IPS-NIHi11 (cell line): ENCODE data around the gene TULP4.
"Not testable (repeated sequence)": the region's sequence is repeated elsewhere in the genome, so short reads cannot be mapped to it uniquely, and the experiment has no call there.

Experiments used
- DNase-seq: peaks from one replicate; pipeline ENCODE4 v3.0.0; 2012; ENCODE audit warnings: mixed read lengths, low spot score

Gene TULP4

DNA sequence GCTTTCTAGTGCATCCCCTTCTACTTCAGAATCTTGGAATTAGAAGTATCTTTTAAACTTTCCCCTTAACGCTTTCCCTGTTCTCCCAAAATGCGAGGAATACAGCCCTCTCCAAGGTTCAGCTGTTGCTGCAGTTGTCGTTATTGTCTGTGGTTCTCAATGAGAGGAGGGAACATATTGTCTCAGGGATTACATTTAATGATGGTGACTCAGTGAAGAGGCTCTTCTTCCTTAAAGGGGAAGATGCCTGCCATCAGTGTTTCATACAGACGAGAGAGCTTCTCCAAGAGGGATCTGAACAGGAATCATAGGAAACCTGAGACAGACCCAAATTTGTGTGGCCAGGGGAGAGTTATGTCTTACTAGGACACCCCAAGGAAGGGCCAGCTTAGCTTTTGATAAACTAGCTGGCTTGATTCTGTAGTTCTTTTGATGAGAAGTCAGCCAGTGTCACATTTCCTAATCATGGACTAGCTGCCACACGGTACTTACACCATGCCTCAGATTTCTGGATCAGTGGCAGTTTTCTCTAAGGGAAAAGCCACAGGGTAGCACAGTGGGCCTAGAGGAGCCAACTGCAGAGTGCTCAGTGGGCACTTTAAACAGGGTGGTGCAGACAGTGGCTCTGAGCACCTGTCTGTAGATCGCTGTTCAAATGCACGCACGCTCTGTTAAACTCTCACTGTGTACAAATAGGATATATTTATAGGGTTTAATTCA lies 187.9 kb downstream of the TULP4 start:
- no peak for DNase-seq

DNA sequence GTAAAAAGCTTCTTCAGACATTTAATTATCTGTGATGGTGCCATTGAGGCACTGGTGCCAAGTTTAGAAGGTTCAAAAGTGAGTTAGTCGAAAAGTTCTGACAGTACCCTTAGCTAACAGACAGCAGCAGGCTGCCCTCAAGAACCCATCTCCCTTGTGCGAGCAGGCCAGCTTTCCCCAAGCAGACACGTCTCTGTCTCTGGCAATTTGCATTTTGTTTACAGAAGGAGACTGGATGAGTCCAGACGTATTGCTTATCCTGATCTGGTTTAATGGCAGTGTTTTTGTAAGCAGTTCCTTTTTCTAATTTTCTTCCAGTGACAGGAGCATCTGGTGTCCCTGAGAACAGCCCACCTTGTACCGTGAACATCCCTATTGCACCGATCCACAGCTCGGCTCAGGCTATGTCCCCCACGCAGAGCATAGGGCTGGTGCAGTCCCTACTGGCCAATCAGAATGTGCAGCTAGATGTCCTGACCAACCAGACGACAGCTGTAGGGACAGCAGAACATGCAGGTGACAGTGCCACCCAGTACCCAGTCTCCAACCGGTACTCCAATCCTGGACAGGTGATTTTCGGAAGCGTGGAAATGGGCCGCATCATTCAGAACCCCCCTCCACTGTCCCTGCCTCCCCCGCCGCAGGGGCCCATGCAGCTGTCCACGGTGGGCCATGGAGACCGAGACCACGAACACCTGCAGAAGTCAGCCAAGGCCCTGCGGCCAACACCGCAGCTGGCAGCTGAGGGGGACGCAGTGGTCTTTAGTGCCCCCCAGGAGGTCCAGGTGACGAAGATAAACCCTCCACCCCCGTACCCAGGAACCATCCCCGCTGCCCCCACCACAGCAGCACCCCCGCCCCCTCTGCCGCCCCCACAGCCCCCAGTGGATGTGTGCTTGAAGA lies 189.3 kb downstream of the TULP4 start:
- no peak for DNase-seq

DNA sequence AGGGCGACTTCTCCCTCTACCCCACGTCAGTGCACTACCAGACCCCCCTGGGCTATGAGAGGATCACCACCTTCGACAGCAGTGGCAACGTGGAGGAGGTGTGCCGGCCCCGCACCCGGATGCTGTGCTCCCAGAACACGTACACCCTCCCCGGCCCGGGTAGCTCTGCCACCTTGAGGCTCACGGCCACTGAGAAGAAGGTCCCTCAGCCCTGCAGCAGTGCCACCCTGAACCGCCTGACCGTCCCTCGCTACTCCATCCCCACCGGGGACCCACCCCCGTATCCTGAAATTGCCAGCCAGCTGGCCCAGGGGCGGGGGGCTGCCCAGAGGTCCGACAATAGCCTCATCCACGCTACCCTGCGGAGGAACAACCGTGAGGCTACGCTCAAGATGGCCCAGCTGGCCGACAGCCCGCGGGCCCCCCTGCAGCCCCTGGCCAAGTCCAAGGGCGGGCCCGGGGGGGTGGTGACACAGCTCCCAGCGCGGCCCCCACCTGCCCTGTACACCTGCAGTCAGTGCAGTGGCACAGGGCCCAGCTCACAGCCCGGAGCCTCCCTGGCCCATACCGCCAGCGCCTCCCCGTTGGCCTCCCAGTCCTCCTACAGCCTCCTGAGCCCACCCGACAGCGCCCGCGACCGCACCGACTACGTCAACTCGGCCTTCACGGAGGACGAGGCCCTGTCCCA lies 190.1 kb downstream of the TULP4 start:
- no peak for DNase-seq

DNA sequence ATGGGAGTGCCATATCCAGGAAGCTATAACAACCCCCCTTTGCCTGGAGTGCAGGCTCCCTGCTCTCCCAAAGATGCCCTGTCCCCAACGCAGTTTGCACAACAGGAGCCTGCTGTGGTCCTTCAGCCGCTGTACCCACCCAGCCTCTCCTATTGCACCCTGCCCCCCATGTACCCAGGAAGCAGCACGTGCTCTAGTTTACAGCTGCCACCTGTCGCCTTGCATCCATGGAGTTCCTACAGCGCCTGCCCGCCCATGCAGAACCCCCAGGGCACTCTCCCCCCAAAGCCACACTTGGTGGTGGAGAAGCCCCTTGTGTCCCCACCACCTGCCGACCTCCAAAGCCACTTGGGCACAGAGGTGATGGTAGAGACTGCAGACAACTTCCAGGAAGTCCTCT lies 191.0 kb downstream of the TULP4 start:
- no peak for DNase-seq

DNA sequence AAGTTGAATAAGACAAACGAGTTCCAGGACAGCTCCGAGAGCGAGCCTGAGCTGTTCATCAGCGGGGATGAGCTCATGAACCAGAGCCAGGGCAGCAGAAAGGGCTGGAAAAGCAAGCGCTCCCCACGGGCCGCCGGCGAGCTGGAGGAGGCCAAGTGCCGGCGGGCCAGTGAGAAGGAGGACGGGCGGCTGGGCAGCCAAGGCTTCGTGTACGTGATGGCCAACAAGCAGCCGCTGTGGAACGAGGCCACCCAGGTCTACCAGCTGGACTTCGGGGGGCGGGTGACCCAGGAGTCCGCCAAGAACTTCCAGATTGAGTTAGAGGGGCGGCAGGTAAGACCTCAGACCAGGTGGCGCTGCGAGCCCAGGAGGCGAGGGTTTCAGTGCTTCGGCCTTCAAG lies 191.6 kb downstream of the TULP4 start:
- no peak for DNase-seq

DNA sequence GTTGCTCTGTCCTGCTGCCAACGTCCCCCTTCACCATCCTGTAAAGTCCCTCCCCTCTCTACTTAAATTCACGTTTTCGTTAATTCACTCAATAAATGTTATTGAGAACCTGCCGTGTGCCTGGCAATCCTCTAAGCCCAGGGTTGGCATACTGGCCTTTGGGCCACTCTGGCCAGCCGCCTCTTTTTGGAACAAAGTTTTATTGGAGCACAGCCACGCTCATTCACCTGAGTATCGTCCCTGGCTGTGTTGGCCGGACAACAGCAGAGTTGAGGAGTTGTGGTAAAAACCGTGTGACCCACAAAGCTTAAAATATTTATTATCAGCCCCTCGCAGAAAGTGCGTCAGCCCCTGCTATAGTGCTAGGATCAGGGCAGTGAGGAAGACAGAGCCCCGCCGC lies 192.9 kb downstream of the TULP4 start:
- no peak for DNase-seq

DNA sequence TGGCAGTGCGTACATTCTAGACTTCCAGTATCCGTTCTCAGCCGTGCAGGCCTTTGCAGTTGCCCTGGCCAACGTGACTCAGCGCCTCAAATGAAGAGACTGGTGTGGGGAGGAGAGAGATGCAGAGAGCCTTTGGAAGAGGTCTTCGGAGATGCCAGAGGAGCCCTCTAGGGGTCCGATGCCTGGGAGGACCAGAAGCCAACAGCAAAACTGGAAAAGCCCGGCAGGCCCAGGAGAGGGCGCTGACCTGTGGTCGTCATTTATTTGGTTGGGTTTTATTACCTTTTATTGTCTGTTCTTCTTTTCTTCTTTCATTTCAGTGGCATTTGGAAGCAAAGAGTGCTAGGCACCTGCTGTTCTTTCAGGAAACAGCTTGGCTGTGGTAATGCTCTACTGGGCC lies 194.3 kb downstream of the TULP4 start:
- DNase-seq, result peak; percentile 89

DNA sequence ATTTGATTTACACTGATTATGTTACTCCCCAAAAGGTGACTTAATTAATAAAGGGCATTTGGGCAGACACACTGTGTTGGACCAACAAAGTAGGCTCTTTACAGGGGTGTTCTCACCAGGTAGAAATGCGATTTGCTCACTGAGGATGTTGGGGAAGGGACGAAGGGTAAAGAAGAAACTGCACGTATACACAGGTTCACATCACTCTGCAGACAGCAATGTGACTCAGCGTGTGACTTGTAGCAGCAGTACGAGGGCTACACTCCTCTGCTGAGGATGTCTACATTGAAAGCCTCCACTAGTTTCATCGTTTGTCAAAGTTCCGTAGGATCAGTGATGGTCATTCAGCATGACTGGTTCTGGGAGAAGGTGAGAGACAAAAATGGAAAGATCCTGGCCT lies 194.9 kb downstream of the TULP4 start:
- DNase-seq, result no peak

DNA sequence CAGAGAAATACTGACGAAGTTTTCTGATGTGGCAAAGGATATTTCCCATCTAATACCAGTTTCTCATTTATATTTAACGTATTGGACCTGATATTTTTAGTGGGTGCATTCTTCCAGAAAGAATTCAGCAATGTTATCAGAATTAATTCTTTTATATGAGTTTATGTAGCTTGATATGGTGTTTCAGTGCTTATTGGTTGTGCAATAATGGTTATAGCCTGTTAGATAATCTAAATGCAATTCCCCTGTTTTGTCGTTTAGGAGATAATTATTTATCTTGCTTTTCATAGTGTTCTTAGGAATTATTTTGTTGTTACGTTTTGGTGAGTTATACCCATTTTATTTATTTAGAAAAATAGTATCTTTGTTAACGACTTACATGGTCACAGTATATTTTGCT lies 196.2 kb downstream of the TULP4 start:
- DNase-seq, result no peak

DNA sequence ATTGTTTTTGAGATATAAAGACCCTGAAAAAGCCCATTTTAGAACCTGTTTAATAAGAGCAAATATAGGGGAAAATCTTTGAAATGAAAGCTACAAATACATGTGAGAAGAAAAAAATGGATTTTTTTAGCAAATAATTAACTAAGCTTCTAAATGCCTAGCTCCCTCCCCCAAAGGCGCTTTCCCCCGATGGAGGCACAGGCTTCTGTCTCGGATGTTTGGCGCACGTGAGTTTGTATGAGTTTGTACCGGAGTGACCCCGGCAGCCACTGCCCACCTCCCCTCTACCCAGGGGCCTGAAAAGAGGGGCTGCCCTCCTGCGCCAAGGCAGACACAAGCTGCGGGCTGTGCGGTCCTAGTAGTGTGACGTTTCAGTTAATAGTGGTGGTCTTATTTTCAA lies 197.2 kb downstream of the TULP4 start:
- DNase-seq, result no peak

DNA sequence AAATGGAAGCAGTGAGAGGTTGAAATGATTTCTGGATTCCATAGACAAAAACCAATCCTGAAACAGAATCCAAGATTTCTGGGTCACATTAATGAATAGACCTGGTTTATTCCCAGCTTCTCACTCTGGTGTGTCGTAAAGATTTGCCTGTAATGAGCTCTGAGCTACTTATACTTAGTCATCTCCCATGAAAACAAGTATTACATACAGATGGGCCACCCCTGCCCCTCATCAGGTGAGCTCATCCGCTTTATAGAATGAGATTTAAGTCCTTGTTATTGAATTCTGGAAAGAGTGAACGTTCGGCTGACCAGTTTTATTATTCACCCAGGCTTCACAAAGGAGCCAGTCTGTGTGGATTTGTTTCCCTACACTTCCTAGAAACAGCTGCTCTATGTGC lies 200.5 kb downstream of the TULP4 start:
- DNase-seq, result no peak

DNA sequence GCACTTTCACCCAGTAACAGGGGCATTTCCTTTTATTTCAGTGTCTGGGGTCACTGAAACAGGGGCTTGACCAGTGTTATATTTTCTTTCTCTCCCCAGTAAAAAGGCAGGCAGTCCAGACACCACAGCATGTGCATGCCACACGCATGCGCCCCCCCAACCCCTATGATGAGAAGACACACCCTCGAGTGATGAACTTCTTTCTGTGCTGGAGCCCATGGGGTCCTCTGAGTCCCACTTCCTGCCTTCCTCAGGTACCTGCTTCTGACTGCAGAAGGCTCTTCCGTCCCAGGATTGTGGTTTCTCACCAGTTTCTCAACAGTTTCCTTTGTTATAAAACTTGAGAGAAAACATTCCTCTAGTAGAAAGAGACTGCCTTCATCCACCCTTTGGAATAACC lies 201.9 kb downstream of the TULP4 start:
- no peak for DNase-seq

DNA sequence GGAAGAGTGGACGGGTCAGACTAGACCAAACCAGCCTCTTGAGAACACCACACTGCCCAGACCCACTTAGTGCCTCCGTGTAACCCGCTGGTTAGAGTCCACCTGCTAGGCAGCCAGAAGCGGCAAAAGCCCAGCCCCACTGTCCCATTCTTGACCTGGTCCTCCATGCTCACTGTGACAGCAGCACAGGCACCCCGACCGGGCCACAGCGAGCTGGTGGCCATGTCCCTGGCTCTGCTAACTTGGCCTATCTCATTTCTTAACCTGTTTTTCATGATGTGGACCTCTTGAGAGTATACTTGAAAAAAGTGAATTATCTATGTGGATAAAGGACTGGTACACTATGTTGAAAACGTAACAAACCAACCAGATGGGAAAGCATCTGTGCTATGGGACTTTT lies 202.7 kb downstream of the TULP4 start:
- DNase-seq, result no peak

DNA sequence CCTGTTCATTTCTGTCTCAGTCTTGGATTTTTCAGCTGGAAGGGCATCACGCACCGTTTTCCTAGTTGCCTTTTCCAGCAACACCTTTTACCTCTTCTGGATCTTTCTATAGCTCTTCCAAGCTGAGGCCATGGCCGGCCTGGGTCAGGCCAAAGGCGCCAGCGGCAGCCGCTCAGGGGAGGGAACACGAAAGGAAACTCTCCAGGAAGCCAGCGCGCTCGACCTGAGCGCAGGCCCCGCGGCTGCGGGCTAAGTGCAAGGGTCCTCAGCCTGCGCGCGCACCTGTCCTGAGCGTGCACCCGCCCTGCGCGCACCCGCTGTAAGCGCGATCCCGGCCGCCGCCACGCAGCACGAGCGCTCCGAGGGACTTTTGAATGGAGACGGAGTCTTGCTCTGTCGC lies 203.8 kb downstream of the TULP4 start:
- no peak for DNase-seq

DNA sequence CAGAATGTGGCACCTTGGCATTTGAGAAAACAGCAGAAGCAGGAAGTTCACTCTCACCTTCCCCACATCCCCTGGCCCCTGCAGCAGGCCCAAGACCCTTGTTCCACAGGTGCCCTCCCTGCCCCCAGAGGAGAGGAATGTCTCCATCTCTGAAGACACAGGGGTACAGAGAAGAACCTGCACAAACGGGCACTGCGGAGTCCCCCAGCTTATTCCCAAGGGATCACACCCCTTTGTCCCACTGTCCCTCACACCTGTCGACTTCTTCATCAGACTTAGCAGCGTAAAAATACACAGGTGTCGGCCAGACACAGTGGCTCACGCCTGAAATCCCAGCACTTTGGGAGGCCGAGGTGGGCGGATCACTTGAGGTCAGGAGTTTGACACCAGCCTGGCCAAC lies 204.8 kb downstream of the TULP4 start:
- DNase-seq, result no peak

DNA sequence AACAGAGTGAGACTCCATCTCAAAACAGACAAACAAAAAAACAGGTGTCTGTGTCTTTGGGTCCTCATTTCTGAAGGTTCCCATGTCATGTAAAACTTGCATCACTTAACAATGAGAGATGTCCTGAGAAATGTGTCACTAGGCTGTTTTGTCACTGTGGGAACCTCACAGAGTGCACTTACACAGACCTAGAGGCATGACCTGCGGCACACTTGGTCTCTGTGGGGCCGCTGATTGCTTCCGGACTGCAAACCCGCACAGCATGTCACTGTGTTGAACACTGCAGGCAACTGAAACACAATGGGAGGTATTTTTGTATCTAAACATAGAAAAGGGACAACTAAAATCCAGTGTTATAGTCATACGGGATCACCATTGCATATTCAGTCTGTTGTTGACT lies 205.3 kb downstream of the TULP4 start:
- DNase-seq, result no peak

DNA sequence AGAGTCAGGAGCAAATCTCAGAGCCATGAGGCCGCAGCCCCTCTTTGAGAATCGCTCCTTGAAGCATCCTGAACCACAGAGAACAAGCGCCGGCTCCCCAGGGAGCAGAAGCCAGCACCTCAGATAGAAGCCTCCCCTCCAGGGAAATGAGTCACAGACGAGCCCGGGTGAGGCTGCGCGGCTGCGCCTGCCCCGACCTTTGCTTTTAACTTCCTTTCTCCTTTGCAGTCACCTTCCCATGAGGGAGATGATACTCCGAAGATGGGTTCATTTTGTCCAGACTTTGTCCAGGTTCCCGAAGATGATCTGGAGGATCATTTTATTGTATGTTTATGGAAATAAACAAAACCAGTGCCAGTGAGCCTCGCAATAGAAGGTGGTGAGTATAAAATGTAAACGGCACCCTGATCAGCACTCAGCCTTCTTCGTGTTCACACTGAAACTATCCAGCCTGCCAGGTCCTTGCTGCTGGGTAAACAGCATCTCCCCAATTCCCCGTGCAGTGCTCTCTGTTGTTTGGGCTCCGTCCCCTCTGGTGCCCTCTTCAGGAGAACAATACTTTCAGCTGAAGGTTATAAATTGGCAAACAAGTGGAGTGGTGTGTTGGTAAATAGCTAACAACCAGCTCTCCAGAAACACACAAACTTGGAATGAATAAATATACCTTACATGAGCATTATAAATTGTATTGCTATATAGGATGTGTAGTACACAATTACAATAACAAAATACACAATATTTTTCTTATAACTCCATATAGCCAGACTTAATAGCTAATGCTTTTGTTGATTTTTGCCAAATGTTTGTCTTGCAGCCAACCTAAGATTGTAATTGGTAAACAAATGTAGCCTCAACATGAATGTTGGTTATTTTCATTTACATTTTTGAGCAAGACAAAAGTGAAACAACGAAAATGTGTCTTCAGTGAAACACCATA lies 206.2 kb downstream of the TULP4 start:
- peak; percentile 80 for DNase-seq

DNA sequence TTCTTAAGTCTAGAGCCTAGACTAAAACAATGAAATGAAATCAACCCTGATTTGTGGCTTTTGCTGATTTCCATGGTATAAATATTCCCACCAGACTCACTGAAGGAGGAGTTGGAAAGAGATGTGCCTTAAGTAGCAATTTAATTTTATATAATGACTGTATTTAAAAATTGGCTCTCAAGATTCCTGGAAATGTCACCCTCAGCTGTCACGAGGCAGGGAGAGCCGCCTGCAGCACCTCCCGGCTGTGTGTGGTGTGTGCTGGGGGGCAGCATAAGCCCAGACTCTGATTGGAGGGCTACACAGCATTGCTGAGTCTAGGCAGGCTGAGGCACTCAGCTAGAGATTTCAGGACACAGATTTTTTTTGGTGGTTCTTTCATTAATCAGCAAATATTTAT lies 207.0 kb downstream of the TULP4 start:
- no peak for DNase-seq

DNA sequence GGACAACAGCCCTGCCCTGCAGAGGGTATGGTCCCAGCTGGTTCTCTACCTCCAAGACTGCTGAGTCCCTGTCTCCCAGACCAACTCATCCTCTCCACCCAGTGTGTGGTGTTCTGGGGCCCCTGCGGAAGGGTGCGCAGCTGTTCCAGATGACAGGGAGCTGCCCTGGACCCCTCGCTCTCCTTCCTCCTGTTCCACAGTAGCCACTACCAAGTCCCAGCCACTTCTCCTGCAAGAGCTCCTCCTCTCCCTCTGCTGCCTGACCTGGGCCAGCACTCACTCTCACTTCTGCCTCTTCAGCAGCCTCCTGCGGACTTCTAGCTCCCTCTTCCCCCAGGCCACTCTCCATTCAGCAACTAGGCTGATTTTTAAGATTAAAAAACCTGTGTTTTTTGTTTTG lies 207.5 kb downstream of the TULP4 start:
- DNase-seq, result no peak

DNA sequence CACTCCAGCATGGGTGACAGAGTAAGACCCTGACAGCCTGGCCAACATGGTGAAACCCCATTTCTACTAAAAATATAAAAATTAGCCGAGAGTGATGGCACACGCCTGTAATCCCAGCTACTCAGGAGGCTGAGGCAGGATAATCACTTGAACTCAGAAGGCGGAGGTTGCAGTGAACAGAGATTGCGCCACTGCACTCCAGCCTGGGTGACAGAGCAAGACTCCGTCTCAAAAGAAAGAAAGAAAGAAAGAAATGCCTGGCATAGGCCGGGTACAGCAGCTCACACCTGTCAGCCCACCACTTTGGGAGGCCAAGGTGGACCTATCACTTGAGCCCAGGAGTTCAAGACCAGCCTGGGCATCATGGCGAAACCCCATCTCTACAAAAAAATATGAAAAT lies 208.7 kb downstream of the TULP4 start:
- DNase-seq, result not testable (repeated sequence)

DNA sequence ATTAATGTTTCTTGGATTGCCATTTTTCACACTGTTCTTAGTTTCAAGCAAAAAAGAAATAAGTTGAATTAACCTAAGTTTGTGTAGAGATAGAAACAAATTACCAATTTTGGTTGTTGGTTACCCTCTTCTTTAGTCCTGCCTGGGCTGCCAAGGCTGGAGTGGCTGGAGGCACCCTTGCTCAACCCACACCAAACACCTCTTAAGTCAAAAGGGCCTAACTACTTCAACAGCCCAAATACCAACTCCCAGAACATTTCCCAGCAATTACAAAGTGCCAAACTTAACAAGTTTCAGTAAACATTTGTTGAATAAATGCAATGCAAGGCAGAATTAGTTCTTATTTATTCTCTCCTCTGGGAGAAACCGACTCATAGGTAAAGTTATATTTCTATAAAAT lies 209.5 kb downstream of the TULP4 start:
- no peak for DNase-seq

DNA sequence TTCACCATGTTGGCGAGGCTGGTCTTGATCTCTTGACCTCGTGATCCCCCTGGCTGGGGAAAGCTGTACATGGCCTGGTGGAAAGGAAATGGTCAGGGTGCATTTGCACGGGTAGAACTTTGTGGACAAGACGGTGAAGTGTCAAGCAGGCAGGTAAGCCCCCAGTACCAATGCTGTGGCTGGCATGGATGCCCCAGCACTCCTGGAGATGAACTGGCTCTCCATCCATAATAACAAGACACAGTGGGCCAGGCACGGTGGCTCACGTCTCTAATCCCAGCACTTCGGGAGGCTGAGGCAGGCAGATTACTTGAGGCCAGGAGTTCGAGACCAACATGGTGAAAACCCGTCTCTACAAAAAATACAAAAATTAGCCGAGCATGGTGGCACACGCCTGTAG lies 210.4 kb downstream of the TULP4 start:
- no peak for DNase-seq
